B cell (primary cell): ENCODE measurements around the gene SECTM1.

Source experiments
- CTCF ChIP-seq: fragments of 200-600 bp; IDR thresholded peaks from one replicate; pipeline ENCODE4 v1.8.0; 2022; ENCODE audit warnings: antibody characterized with exemption, mild to moderate bottlenecking
- EZH2 ChIP-seq: IDR thresholded peaks from 2 replicates; pipeline ENCODE4 v1.6.1; 2012; ENCODE audit warnings: borderline replicate concordance, low read depth, mild to moderate bottlenecking, moderate library complexity, low read length; ENCODE audit not compliant: insufficient read depth, poor library complexity, severe bottlenecking

- no peak for TF ChIP-seq CTCF
- TF ChIP-seq EZH2 = no peak
Observed at GRCh38 chr17:82315703-82316358, 17.7 kb downstream of the SECTM1 start.
